ENCODE measurements around the gene TAS2R1. TPM values are rescaled to one million over a fixed set of nuclear protein-coding genes. Genes with fewer than 3 reads are reported as not detected.
A peak's percentile ranks its signal among the peaks of the same experiment; 100 is the strongest.

The TAS2R1 gene
- total RNA-seq, 1 donor from 2014 or later: not detected

DNA sequence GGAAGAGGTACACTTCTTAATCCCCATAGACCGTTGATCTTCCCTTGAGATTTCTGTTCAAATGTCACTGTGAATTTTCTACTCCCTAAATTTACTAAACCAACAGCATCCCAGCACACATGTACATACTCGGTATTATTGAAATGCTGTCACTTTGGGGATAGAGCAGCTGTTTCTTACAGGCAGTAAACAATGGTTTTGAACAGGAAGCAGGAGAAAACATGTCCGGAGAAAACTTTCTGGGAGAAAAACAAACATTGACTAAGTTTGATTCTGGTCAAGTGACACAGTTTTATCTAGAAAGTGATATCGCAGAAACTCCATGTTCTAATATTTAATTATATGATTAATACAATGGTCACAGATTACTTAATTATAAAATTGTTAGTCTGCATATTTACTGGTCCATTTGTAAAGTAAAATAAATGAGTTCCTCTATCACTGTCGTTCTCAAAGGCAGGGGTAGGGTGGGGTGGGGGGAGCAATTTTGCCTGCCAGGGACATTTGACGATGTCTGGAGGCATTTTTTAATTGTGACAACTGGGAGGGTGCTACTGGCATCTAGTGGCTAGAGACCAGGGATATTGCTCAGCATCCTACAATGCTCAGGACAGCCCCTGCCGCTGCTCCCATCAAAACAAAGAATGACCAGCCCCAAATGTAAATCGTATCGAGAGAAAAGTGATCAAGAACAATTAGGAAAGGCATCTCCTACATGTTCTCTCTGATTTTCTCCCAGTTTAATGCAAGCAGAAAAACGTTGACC is 12.2 kb downstream of the TAS2R1 start:
- Histone ChIP-seq H3K4me1 (peaks cover 18% of the 10 kb centered on the region), H3K36me3 (no peaks in the 10 kb centered on the region), H3K4me3 (no peak overlapping the region), H3K27ac (replicated peaks) (no peak overlapping the region), H3K27me3 (ENCODE audit: low read depth) (no peaks in the 10 kb centered on the region), H3K9me3 (replicated peaks) (no peaks in the 10 kb centered on the region)
- TF ChIP-seq, protein P1, sequence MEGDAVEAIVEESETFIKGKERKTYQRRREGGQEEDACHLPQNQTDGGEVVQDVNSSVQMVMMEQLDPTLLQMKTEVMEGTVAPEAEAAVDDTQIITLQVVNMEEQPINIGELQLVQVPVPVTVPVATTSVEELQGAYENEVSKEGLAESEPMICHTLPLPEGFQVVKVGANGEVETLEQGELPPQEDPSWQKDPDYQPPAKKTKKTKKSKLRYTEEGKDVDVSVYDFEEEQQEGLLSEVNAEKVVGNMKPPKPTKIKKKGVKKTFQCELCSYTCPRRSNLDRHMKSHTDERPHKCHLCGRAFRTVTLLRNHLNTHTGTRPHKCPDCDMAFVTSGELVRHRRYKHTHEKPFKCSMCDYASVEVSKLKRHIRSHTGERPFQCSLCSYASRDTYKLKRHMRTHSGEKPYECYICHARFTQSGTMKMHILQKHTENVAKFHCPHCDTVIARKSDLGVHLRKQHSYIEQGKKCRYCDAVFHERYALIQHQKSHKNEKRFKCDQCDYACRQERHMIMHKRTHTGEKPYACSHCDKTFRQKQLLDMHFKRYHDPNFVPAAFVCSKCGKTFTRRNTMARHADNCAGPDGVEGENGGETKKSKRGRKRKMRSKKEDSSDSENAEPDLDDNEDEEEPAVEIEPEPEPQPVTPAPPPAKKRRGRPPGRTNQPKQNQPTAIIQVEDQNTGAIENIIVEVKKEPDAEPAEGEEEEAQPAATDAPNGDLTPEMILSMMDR (IDR thresholded peaks at IDR 0.05; ENCODE audit: borderline replicate concordance): peak; percentile 46
- intact Hi-C loops (cut with micrococcal nuclease): no loop called here
- DNase-seq: no peak

DNA sequence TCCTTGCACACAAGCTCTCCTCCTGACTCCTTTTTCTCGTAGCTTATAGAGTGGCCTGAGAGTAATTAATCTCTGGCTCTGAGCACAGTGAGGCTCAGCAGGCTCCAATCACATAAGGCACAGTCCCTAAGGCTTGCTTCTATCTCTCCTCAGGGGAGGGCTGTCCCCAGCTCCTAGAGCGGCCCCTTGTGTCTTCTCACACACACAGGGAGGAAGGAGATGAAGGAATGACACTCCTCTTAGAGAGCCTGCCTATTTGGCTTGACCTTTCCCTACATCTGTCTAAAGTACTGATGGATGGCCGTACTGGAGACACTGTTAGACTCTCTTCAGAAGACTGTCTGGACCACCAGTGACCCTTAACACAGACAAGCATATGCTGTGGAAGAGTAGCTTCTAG is 12.9 kb downstream of the TAS2R1 start:
- peaks cover 3% of the 10 kb centered on the region for H3K9me3 ChIP-seq (replicated peaks)
- no peak overlapping the region for H3K27ac ChIP-seq (replicated peaks)
- no peaks in the 10 kb centered on the region for H3K27me3 ChIP-seq (ENCODE audit: low read depth)
- TF ChIP-seq, protein P1 (IDR thresholded peaks at IDR 0.05; ENCODE audit: borderline replicate concordance): no peak
- no peak overlapping the region for H3K4me3 ChIP-seq
- no peak for DNase-seq
- H3K4me1 ChIP-seq: peaks cover 13% of the 10 kb centered on the region
- intact Hi-C loops (cut with micrococcal nuclease): no loop called here
- H3K36me3 ChIP-seq: no peaks in the 10 kb centered on the region

GRCh38 chr5:9615331-9615730 is 14.8 kb downstream of the TAS2R1 start:
- Histone ChIP-seq H3K4me1 (no peaks in the 10 kb centered on the region), H3K36me3 (no peaks in the 10 kb centered on the region), H3K9me3 (replicated peaks) (peaks cover 20% of the 10 kb centered on the region), H3K27ac (replicated peaks) (no peak overlapping the region), H3K27me3 (ENCODE audit: low read depth) (no peaks in the 10 kb centered on the region), H3K4me3 (no peak overlapping the region)
- intact Hi-C loops (cut with micrococcal nuclease): no loop called here
- DNase-seq: no peak
- TF ChIP-seq, protein P1 (IDR thresholded peaks at IDR 0.05; ENCODE audit: borderline replicate concordance): no peak

GRCh38 chr5:9613360-9613759 is 16.8 kb downstream of the TAS2R1 start:
- DNase-seq: no peak
- no peaks in the 10 kb centered on the region for H3K4me1 ChIP-seq
- H3K4me3 ChIP-seq: no peak overlapping the region
- H3K27me3 ChIP-seq (ENCODE audit: low read depth): no peaks in the 10 kb centered on the region
- H3K36me3 ChIP-seq: no peaks in the 10 kb centered on the region
- TF ChIP-seq, protein P1 (IDR thresholded peaks at IDR 0.05; ENCODE audit: borderline replicate concordance): no peak
- intact Hi-C loops (cut with micrococcal nuclease): no loop called here
- H3K27ac ChIP-seq (replicated peaks): no peak overlapping the region
- peaks cover 24% of the 10 kb centered on the region for H3K9me3 ChIP-seq (replicated peaks)

- Histone ChIP-seq H3K27ac (replicated peaks) (no peak overlapping the region), H3K36me3 (no peaks in the 10 kb centered on the region), H3K4me1 (no peaks in the 10 kb centered on the region), H3K27me3 (ENCODE audit: low read depth) (no peaks in the 10 kb centered on the region), H3K4me3 (no peak overlapping the region), H3K9me3 (replicated peaks) (peaks cover 24% of the 10 kb centered on the region)
- intact Hi-C loops (cut with micrococcal nuclease): no loop called here
- DNase-seq: no peak
- TF ChIP-seq, protein P1 (IDR thresholded peaks at IDR 0.05; ENCODE audit: borderline replicate concordance): no peak
Measured at GRCh38 chr5:9610969-9611368, 19.2 kb downstream of the TAS2R1 start.

Data from left ventricle myocardium inferior (tissue), 1 donor.